HCT116 (cell line): ENCODE data around the gene ELFN2. TPM values are rescaled to one million over a fixed set of nuclear protein-coding genes. Genes with fewer than 3 reads are reported as not detected.

Experiments
- ATAC-seq: fragments of 200-7000 bp; cut with Tn5 transposase; 2 replicates; pipeline ENCODE4 v1.9.1; 2020; ENCODE audit warnings: mild to moderate bottlenecking, moderate library complexity
- BruUV-seq: library from RNA; stranded (reverse); fragments of 400-500 nt; replicated peaks from 2 replicates; lab custom pipeline; 2021; lab: Mats Ljungman, UMichigan
- CTCF ChIA-PET: fragments of 300-600 bp; sonication (Branson Sonifier 250); formaldehyde crosslinking; loops from one replicate; lab custom pipeline; 2021; ENCODE audit warnings: antibody characterized with exemption; lab: Charles Lee
- POLR2A ChIA-PET: fragments of 300-600, 350-600 bp; sonication (Branson Sonifier 250); formaldehyde crosslinking; loops from one replicate; lab custom pipeline; 2021; ENCODE audit warnings: antibody characterized with exemption; lab: Charles Lee
- RAD21 ChIA-PET, 2 experiments: fragments of 300-600 bp; sonication (Branson Sonifier 250); formaldehyde crosslinking; loops; one replicate each; lab custom pipeline; 2023; ENCODE audit warnings: low total read pairs in 2 of 2; ENCODE audit not compliant: uncharacterized antibody in 2 of 2, unreplicated experiment in 2 of 2, low non-redundant PET in 1 of 2; lab: Charles Lee
- DNase-seq: peaks from one replicate; pipeline ENCODE4 v3.0.0-alpha.2; 2010; ENCODE audit warnings: low read depth, low spot score
- H2AFZ ChIP-seq: fragments of 200-600 bp; shearing (Covaris generic), sonication (generic); 2 replicates; pipeline ENCODE4 v1.6.1; 2017; ENCODE audit warnings: low read depth, mixed run types, mixed read lengths, antibody characterized with exemption, low read length; ENCODE audit not compliant: poor library complexity, severe bottlenecking
- H3K27ac ChIP-seq: 2 replicates; pipeline ENCODE4 v1.5.1; 2012; ENCODE audit warnings: low read depth, low read length
- H3K27me3 ChIP-seq: fragments of 200-600 bp; sonication (generic); 2 replicates; pipeline ENCODE4 v1.6.1; 2016; ENCODE audit warnings: mixed run types, low read length, mixed read lengths; ENCODE audit not compliant: insufficient read depth
- H3K36me3 ChIP-seq, 2 experiments: fragments of 200-500 bp in 1 of 2; fragments of 200-600 bp in 1 of 2; sonication (Bioruptor generic) in 1 of 2; sonication (generic) in 1 of 2; 2 replicates each; pipeline versions ENCODE4 v1.5.1 to v1.6.1; 2014 to 2016; ENCODE audit warnings: low read length in 2 of 2, inconsistent platforms in 1 of 2, mixed read lengths in 1 of 2, mixed run types in 1 of 2; ENCODE audit not compliant: insufficient read depth in 2 of 2, control insufficient read depth in 1 of 2
- H3K4me1 ChIP-seq, 2 experiments: fragments of 200-600 bp in 1 of 2; sonication (generic) in 1 of 2; 2 replicates each; pipeline versions ENCODE4 v1.5.1 to v1.6.1; 2012 to 2017; ENCODE audit warnings: low read length in 2 of 2, inconsistent platforms in 1 of 2, mild to moderate bottlenecking in 1 of 2, mixed read lengths in 1 of 2, mixed run types in 1 of 2, moderate library complexity in 1 of 2; ENCODE audit not compliant: insufficient read depth in 2 of 2, control insufficient read depth in 1 of 2
- H3K4me2 ChIP-seq: fragments of 200-600 bp; sonication (generic); 2 replicates; pipeline ENCODE4 v1.6.1; 2017; ENCODE audit warnings: mixed run types, low read length, mixed read lengths
- H3K4me3 ChIP-seq, 2 experiments: fragments of 200-600 bp in 1 of 2; sonication (generic) in 1 of 2; replicated peaks in 1 of 2; 2 replicates each; pipeline ENCODE4 v1.5.1; 2011 to 2016; ENCODE audit warnings: low read length in 2 of 2, control low read depth in 1 of 2, low read depth in 1 of 2, mild to moderate bottlenecking in 1 of 2, mixed read lengths in 1 of 2, mixed run types in 1 of 2
- H3K79me2 ChIP-seq: fragments of 200-600 bp; sonication (generic); 2 replicates; pipeline ENCODE4 v1.6.1; 2017; ENCODE audit warnings: mild to moderate bottlenecking, mixed run types, low read length, moderate library complexity, mixed read lengths; ENCODE audit not compliant: insufficient read depth
- H3K9ac ChIP-seq: fragments of 200-600 bp; sonication (generic); 2 replicates; pipeline ENCODE4 v1.6.1; 2016; ENCODE audit warnings: low read length, mixed read lengths
- H3K9me2 ChIP-seq: fragments of 200-600 bp; sonication (generic), shearing (Covaris generic); 2 replicates; pipeline ENCODE4 v1.6.1; 2017; ENCODE audit warnings: mixed run types, mild to moderate bottlenecking, moderate library complexity; ENCODE audit not compliant: insufficient read depth
- H3K9me3 ChIP-seq, 2 experiments: fragments of 200-500 bp in 1 of 2; fragments of 200-600 bp in 1 of 2; sonication (Bioruptor generic) in 1 of 2; sonication (generic) in 1 of 2; 2 replicates each; pipeline ENCODE4 v1.6.1; 2014 to 2017; ENCODE audit warnings: low read length in 2 of 2, mixed read lengths in 2 of 2, inconsistent platforms in 1 of 2, low read depth in 1 of 2, mild to moderate bottlenecking in 1 of 2, mixed run types in 1 of 2, moderate library complexity in 1 of 2; ENCODE audit not compliant: control insufficient read depth in 1 of 2, insufficient read depth in 1 of 2
- H4K20me1 ChIP-seq: fragments of 200-600 bp; sonication (generic), shearing (Covaris generic); 2 replicates; pipeline ENCODE4 v1.6.1; 2017; ENCODE audit warnings: mixed run types, mild to moderate bottlenecking, moderate library complexity; ENCODE audit not compliant: insufficient read depth
- ATF3 ChIP-seq: IDR thresholded peaks from 2 replicates; pipeline ENCODE4 v1.6.1; 2012
- CBX3 ChIP-seq: IDR thresholded peaks from 2 replicates; pipeline ENCODE4 v1.6.1; 2012; ENCODE audit warnings: low read depth
- CEBPB ChIP-seq: IDR thresholded peaks from 2 replicates; pipeline ENCODE4 v1.6.1; 2012; ENCODE audit warnings: low read depth
- EGR1 ChIP-seq: IDR thresholded peaks from 2 replicates; pipeline ENCODE4 v1.6.1; 2012; ENCODE audit warnings: low read depth
- ELF1 ChIP-seq: IDR thresholded peaks from 2 replicates; pipeline ENCODE4 v1.6.1; 2012; ENCODE audit warnings: low read depth, borderline replicate concordance
- EZH2phosphoT487 ChIP-seq: fragments of 200-600 bp; IDR thresholded peaks from 2 replicates; pipeline ENCODE4 v1.6.1; 2018; ENCODE audit warnings: antibody characterized with exemption, borderline replicate concordance
- JUND ChIP-seq: IDR thresholded peaks from 2 replicates; pipeline ENCODE4 v1.6.1; 2012
- POLR2A ChIP-seq: IDR thresholded peaks from 2 replicates; pipeline ENCODE4 v1.7.0; 2011; ENCODE audit warnings: borderline replicate concordance; ENCODE audit not compliant: insufficient read depth, insufficient read length; ENCODE audit errors: extremely low read depth
- POLR2AphosphoS5 ChIP-seq: IDR thresholded peaks from 2 replicates; pipeline ENCODE4 v1.6.1; 2011; ENCODE audit warnings: mild to moderate bottlenecking, low read depth, low read length, moderate library complexity
- RAD21 ChIP-seq: IDR thresholded peaks from 2 replicates; pipeline ENCODE4 v1.6.1; 2012; ENCODE audit warnings: low read depth, mild to moderate bottlenecking
- SP1 ChIP-seq: IDR thresholded peaks from 2 replicates; pipeline ENCODE4 v1.6.1; 2012; ENCODE audit warnings: low read depth
- SRF ChIP-seq: IDR thresholded peaks from 2 replicates; pipeline ENCODE4 v1.6.1; 2012; ENCODE audit warnings: low read depth
- TCF7L2 ChIP-seq: IDR thresholded peaks from 2 replicates; pipeline ENCODE4 v1.7.0; 2011; ENCODE audit warnings: borderline replicate concordance, inconsistent platforms; ENCODE audit not compliant: insufficient read depth, insufficient read length; ENCODE audit errors: extremely low read depth
- ZBTB33 ChIP-seq: IDR thresholded peaks from 2 replicates; pipeline ENCODE4 v1.6.1; 2011; ENCODE audit warnings: mild to moderate bottlenecking, low read length, moderate library complexity; ENCODE audit not compliant: insufficient replicate concordance; ENCODE audit errors: extremely low read depth
- ZFX ChIP-seq: fragments of 450-650 bp; IDR thresholded peaks from 2 replicates; pipeline ENCODE4 v1.6.1; 2017
- ZNF274 ChIP-seq: fragments of 200-500 bp; sonication (Bioruptor generic); IDR thresholded peaks from 2 replicates; pipeline ENCODE4 v1.6.1; 2014; ENCODE audit warnings: mild to moderate bottlenecking, low read depth, low read length, inconsistent platforms
- intact Hi-C: fragments of 100-400 bp; cut with micrococcal nuclease; formaldehyde crosslinking; loops from 2 replicates; pipeline ENCODE4 v1.10.0; 2022
- total RNA-seq: library from RNA; stranded (reverse); gene quantifications from one replicate; pipeline ENCODE4 v1.2.1, GENCODE V29; 2021; ENCODE audit not compliant: unreplicated experiment
- TF ChIP-seq, protein P1 (sequence below): IDR thresholded peaks from 2 replicates; pipeline ENCODE4 v1.6.1; 2012; ENCODE audit warnings: low read depth
- TF ChIP-seq, protein P2 (sequence below), 3 experiments: fragments of 200-600 bp in 1 of 3; sonication (generic) in 1 of 3; IDR thresholded peaks in 2 of 3; conservative IDR thresholded peaks in 1 of 3; 2 replicates each; pipeline ENCODE4 v1.5.1; 2012 to 2017; ENCODE audit warnings: low read depth in 2 of 3, low read length in 2 of 3, antibody characterized with exemption in 1 of 3, borderline replicate concordance in 1 of 3, control low read depth in 1 of 3, mild to moderate bottlenecking in 1 of 3, mixed read lengths in 1 of 3, mixed run types in 1 of 3, moderate library complexity in 1 of 3; ENCODE audit not compliant: insufficient read depth in 1 of 3
- TF ChIP-seq, protein P3 (sequence below): IDR thresholded peaks from 2 replicates; pipeline ENCODE4 v1.6.1; 2012

ELFN2 gene
- total RNA-seq, 1 experiment from 2014 or later: 45.4 TPM

- Histone ChIP-seq H3K4me3 (no peak overlapping the region), H3K27ac (no peak overlapping the region), H2AFZ (no peak overlapping the region), H3K4me1 (peaks cover 47 to 59% of the 10 kb centered on the region in 2 experiments; a peak in 3 of 4 replicates), H3K9me2 (no peaks in the 10 kb centered on the region), H3K27me3 (no peaks in the 10 kb centered on the region), H3K9ac (no peak overlapping the region), H4K20me1 (no peaks in the 10 kb centered on the region), H3K79me2 (no peaks in the 10 kb centered on the region), H3K9me3 (no peaks in the 10 kb centered on the region), H3K36me3 (no peaks in the 10 kb centered on the region), H3K4me2 (no peak overlapping the region)
- TF ChIP-seq RAD21 (no peak), CBX3 (no peak), SP1 (no peak), POLR2AphosphoS5 (no peak), POLR2A (no peak), CEBPB (no peak), ZNF274 (no peak), ZBTB33 (no peak), JUND (no peak), EZH2phosphoT487 (no peak), ZFX (no peak), ATF3 (no peak), EGR1 (no peak), ELF1 (no peak), SRF (no peak), TCF7L2 (no peak)
- TF ChIP-seq, protein P1, sequence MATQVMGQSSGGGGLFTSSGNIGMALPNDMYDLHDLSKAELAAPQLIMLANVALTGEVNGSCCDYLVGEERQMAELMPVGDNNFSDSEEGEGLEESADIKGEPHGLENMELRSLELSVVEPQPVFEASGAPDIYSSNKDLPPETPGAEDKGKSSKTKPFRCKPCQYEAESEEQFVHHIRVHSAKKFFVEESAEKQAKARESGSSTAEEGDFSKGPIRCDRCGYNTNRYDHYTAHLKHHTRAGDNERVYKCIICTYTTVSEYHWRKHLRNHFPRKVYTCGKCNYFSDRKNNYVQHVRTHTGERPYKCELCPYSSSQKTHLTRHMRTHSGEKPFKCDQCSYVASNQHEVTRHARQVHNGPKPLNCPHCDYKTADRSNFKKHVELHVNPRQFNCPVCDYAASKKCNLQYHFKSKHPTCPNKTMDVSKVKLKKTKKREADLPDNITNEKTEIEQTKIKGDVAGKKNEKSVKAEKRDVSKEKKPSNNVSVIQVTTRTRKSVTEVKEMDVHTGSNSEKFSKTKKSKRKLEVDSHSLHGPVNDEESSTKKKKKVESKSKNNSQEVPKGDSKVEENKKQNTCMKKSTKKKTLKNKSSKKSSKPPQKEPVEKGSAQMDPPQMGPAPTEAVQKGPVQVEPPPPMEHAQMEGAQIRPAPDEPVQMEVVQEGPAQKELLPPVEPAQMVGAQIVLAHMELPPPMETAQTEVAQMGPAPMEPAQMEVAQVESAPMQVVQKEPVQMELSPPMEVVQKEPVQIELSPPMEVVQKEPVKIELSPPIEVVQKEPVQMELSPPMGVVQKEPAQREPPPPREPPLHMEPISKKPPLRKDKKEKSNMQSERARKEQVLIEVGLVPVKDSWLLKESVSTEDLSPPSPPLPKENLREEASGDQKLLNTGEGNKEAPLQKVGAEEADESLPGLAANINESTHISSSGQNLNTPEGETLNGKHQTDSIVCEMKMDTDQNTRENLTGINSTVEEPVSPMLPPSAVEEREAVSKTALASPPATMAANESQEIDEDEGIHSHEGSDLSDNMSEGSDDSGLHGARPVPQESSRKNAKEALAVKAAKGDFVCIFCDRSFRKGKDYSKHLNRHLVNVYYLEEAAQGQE: no peak
- TF ChIP-seq, protein P2, sequence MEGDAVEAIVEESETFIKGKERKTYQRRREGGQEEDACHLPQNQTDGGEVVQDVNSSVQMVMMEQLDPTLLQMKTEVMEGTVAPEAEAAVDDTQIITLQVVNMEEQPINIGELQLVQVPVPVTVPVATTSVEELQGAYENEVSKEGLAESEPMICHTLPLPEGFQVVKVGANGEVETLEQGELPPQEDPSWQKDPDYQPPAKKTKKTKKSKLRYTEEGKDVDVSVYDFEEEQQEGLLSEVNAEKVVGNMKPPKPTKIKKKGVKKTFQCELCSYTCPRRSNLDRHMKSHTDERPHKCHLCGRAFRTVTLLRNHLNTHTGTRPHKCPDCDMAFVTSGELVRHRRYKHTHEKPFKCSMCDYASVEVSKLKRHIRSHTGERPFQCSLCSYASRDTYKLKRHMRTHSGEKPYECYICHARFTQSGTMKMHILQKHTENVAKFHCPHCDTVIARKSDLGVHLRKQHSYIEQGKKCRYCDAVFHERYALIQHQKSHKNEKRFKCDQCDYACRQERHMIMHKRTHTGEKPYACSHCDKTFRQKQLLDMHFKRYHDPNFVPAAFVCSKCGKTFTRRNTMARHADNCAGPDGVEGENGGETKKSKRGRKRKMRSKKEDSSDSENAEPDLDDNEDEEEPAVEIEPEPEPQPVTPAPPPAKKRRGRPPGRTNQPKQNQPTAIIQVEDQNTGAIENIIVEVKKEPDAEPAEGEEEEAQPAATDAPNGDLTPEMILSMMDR (IDR thresholded peaks at IDR 0.05 in 2 of 3, conservative IDR thresholded peaks at IDR 0.05 in 1 of 3; ENCODE audit: borderline replicate concordance in 1 of 3, insufficient read depth in 1 of 3, low read depth in 2 of 3, low read length in 2 of 3): no peak
- TF ChIP-seq, protein P3, sequence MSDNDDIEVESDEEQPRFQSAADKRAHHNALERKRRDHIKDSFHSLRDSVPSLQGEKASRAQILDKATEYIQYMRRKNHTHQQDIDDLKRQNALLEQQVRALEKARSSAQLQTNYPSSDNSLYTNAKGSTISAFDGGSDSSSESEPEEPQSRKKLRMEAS: no peak
- ChIA-PET POLR2A (interaction anchor here (0.7 kb wide), 1 partner anchor 15 kb away, joined by 3 read pairs; no protein-coding TSS in a partner anchor), CTCF (no interaction called here), RAD21 (no interaction called here)
- ATAC-seq: no peak
- BruUV-seq: no TSS peak
- intact Hi-C loops: no loop called here
- no peak for DNase-seq
Observed at GRCh38 chr22:37343348-37343747, 83.9 kb downstream of the ELFN2 start.
